ENCODE results near the gene OTOP2.

GRCh38 chr17:74890554-74890953, 33.5 kb upstream of the OTOP2 start:
- TF ChIP-seq POLR2A (IDR thresholded peaks at IDR 0.05; ENCODE audit: low read length): no peak
- no peak for TF ChIP-seq GATA1 (IDR thresholded peaks at IDR 0.05; ENCODE audit: low read depth, low read length)

Data from erythroblast (primary cell).